Peyer's patch (tissue), 4 donors: ENCODE results near the gene CIB4.

Source experiments
- POLR2A ChIP-seq, 2 donors: fragments of 450-650 bp; IDR thresholded peaks; one replicate each; pipeline ENCODE4 v1.5.1; 2017; ENCODE audit warnings: antibody characterized with exemption in 2 of 2, mild to moderate bottlenecking in 2 of 2, moderate library complexity in 2 of 2
- TF ChIP-seq, protein P1 (sequence below), 6 experiments: fragments of 450-650 bp in 4 of 6; fragments of 200-600 bp in 2 of 6; sonication (generic) in 1 of 6; IDR thresholded peaks; one replicate each; pipeline ENCODE4 v1.5.1; 2017 to 2019; ENCODE audit warnings: antibody characterized with exemption in 6 of 6, mild to moderate bottlenecking in 3 of 6, moderate library complexity in 1 of 6

DNA sequence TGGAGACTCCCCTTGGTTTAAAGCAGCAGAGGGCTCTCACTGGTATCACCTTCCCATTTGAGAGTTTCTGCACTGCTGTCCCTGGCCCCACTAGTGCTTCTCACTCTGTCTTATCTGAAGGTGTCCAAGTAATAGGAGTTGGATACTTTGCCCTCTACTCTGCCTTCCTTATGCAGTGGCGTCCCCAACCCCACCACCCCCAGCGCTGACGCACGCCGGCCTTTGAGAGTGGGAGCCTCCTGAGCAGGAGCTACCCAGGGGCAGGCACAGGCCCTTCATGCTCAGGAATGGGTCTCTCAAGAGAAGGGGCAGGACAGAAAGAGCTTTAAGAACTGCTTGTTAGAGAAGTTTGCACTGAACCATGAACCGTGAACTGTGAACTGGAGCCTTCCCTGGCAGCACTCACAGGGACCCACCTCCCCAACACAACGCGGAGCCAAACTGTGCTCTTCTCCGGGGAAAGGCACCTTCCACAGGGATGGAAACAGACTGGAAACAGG is 3.3 kb downstream of the CIB4 start:
- TF ChIP-seq, protein P1, sequence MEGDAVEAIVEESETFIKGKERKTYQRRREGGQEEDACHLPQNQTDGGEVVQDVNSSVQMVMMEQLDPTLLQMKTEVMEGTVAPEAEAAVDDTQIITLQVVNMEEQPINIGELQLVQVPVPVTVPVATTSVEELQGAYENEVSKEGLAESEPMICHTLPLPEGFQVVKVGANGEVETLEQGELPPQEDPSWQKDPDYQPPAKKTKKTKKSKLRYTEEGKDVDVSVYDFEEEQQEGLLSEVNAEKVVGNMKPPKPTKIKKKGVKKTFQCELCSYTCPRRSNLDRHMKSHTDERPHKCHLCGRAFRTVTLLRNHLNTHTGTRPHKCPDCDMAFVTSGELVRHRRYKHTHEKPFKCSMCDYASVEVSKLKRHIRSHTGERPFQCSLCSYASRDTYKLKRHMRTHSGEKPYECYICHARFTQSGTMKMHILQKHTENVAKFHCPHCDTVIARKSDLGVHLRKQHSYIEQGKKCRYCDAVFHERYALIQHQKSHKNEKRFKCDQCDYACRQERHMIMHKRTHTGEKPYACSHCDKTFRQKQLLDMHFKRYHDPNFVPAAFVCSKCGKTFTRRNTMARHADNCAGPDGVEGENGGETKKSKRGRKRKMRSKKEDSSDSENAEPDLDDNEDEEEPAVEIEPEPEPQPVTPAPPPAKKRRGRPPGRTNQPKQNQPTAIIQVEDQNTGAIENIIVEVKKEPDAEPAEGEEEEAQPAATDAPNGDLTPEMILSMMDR (IDR thresholded peaks at IDR 0.05) = no peak
- no peak for TF ChIP-seq POLR2A (IDR thresholded peaks at IDR 0.05)
